Activated T-cell treated with anti-CD3 and anti-CD28 coated beads for 24 hours (primary cell): ENCODE results near the gene INPP5K.

Experiments used
- DNase-seq: peaks from one replicate; pipeline ENCODE4 v3.0.0-alpha.2; 2020; ENCODE audit warnings: low read depth

INPP5K gene

GRCh38 chr17:1485423-1486376, 30.7 kb downstream of the INPP5K start:
- DNase-seq, result no peak

GRCh38 chr17:1484676-1485422, 31.6 kb downstream of the INPP5K start:
- no peak for DNase-seq

- DNase-seq, result no peak
Measured at GRCh38 chr17:1484060-1484535, 32.3 kb downstream of the INPP5K start.

- DNase-seq, result no peak
Measured at GRCh38 chr17:1482680-1483079, 33.7 kb downstream of the INPP5K start.

- DNase-seq, result no peak
Measured at GRCh38 chr17:1481736-1482135, 34.7 kb downstream of the INPP5K start.

- no peak for DNase-seq
Measured at GRCh38 chr17:1480747-1481465, 35.5 kb downstream of the INPP5K start.

GRCh38 chr17:1478418-1478817, 38.0 kb downstream of the INPP5K start:
- no peak for DNase-seq

GRCh38 chr17:1475321-1475854, 41.0 kb downstream of the INPP5K start:
- no peak for DNase-seq

GRCh38 chr17:1474402-1475189, 41.8 kb downstream of the INPP5K start:
- DNase-seq, result no peak

- DNase-seq, result no peak
Measured at GRCh38 chr17:1473841-1474240, 42.6 kb downstream of the INPP5K start.

GRCh38 chr17:1473170-1473569, 43.2 kb downstream of the INPP5K start:
- DNase-seq, result no peak

- DNase-seq, result no peak
Measured at GRCh38 chr17:1471911-1472821, 44.2 kb downstream of the INPP5K start.

- DNase-seq, result no peak
Measured at GRCh38 chr17:1471490-1471889, 44.9 kb downstream of the INPP5K start.

- DNase-seq, result no peak
Measured at GRCh38 chr17:1470755-1471462, 45.5 kb downstream of the INPP5K start.

- DNase-seq, result no peak
Measured at GRCh38 chr17:1470071-1470754, 46.2 kb downstream of the INPP5K start.

GRCh38 chr17:1469231-1469852, 47.1 kb downstream of the INPP5K start:
- no peak for DNase-seq

- DNase-seq, result no peak
Measured at GRCh38 chr17:1467898-1468492, 48.4 kb downstream of the INPP5K start.

- no peak for DNase-seq
Measured at GRCh38 chr17:1467258-1467657, 49.2 kb downstream of the INPP5K start.
